ENCODE data around the gene RNF157. TPM values are rescaled to one million over a fixed set of nuclear protein-coding genes. Genes with fewer than 3 reads are reported as not detected.
"Not testable (repeated sequence)": the region's sequence is repeated elsewhere in the genome, so short reads cannot be mapped to it uniquely, and the experiment has no call there.

RNF157 gene
- total RNA-seq, 4 donors from 2014 or later, result 50.5 to 142 (median 85.3) TPM

- TF ChIP-seq CTCF (IDR thresholded peaks at IDR 0.05 in 4 of 5, conservative IDR thresholded peaks at IDR 0.05 in 1 of 5) (no peak), POLR2A (IDR thresholded peaks at IDR 0.05) (no peak)
- ATAC-seq, result no peak
- no peak for DNase-seq
- no peaks in the 10 kb centered on the region for H3K9me3 ChIP-seq
- no peak overlapping the region for H3K4me3 ChIP-seq
- H3K27me3 ChIP-seq, result no peaks in the 10 kb centered on the region
- H3K27ac ChIP-seq, result peak overlapping the region in 1 of 4 donors; percentile 60
- intact Hi-C loops (cut with DNase I; ENCODE audit: low total_unique reads), result no loop called here
- H3K4me1 ChIP-seq, result peaks cover 23 to 30% of the 10 kb centered on the region in 2 donors
- no peaks in the 10 kb centered on the region for H3K36me3 ChIP-seq
- in situ Hi-C loops (cut with MboI; ENCODE audit: low sequenced_read_pairs in 4 of 4), result loop anchor here in 2 of 4 donors (10.0 kb wide), 2 partner anchors 74 to 96 kb away; no protein-coding TSS in a partner anchor
Measured at GRCh38 chr17:76189247-76189646, 51.0 kb downstream of the RNF157 start.

- H3K27me3 ChIP-seq, result no peaks in the 10 kb centered on the region
- ATAC-seq (peak; percentile 47 to 58), DNase-seq (no peak)
- H3K4me1 ChIP-seq, result peaks cover 23 to 36% of the 10 kb centered on the region in 2 donors
- peak overlapping the region; percentile 0 to 60 (median 20) for H3K27ac ChIP-seq
- in situ Hi-C loops (cut with MboI; ENCODE audit: low sequenced_read_pairs in 4 of 4), result loop anchor here in 2 of 4 donors (10.0 kb wide), 2 partner anchors 74 to 96 kb away; no protein-coding TSS in a partner anchor
- H3K4me3 ChIP-seq, result no peak overlapping the region
- H3K9me3 ChIP-seq, result no peaks in the 10 kb centered on the region
- H3K36me3 ChIP-seq, result no peaks in the 10 kb centered on the region
- intact Hi-C loops (cut with DNase I; ENCODE audit: low total_unique reads), result no loop called here
- TF ChIP-seq CTCF (IDR thresholded peaks at IDR 0.05 in 4 of 5, conservative IDR thresholded peaks at IDR 0.05 in 1 of 5) (no peak), POLR2A (IDR thresholded peaks at IDR 0.05) (no peak)
Measured at GRCh38 chr17:76188213-76189016, 51.9 kb downstream of the RNF157 start.

GRCh38 chr17:76186774-76187173 lies 53.5 kb downstream of the RNF157 start:
- ATAC-seq; H3K36me3 ChIP-seq; intact Hi-C loops (cut with DNase I; ENCODE audit: low total_unique reads); H3K9me3 ChIP-seq; H3K4me3 ChIP-seq; DNase-seq; H3K27ac ChIP-seq; H3K27me3 ChIP-seq: not testable (repeated sequence)
- peaks cover 25 to 36% of the 10 kb centered on the region in 2 donors for H3K4me1 ChIP-seq
- in situ Hi-C loops (cut with MboI; ENCODE audit: low sequenced_read_pairs in 4 of 4), result loop anchor here in 2 of 4 donors (10.0 kb wide), 2 partner anchors 72 to 98 kb away; no protein-coding TSS in a partner anchor

- Histone ChIP-seq H3K4me1 (peaks cover 29 to 45% of the 10 kb centered on the region in 2 donors), H3K27ac (peak overlapping the region in 1 of 4 donors; percentile 8), H3K36me3 (no peaks in the 10 kb centered on the region), H3K4me3 (no peak overlapping the region), H3K9me3 (no peaks in the 10 kb centered on the region), H3K27me3 (no peaks in the 10 kb centered on the region)
- in situ Hi-C loops (cut with MboI; ENCODE audit: low sequenced_read_pairs in 4 of 4), result loop anchor here in 2 of 4 donors (10.0 kb wide), 2 partner anchors 69 to 101 kb away; no protein-coding TSS in a partner anchor
- ATAC-seq (no peak), DNase-seq (no peak)
- intact Hi-C loops (cut with DNase I; ENCODE audit: low total_unique reads), result no loop called here
- TF ChIP-seq POLR2A (IDR thresholded peaks at IDR 0.05) (no peak), CTCF (IDR thresholded peaks at IDR 0.05 in 4 of 5, conservative IDR thresholded peaks at IDR 0.05 in 1 of 5) (no peak)
Measured at GRCh38 chr17:76184290-76184689, 56.0 kb downstream of the RNF157 start.

All from gastrocnemius medialis (tissue), 4 donors.